IMR-90 (cell line): ENCODE results near the gene CELA2B. TPM values are rescaled to one million over a fixed set of nuclear protein-coding genes. Genes with fewer than 3 reads are reported as not detected.

Experiments used
- ATAC-seq: fragments of 200-7000 bp; cut with Tn5 transposase; 2 replicates; pipeline ENCODE4 v1.9.1; 2020; ENCODE audit warnings: low read depth, mild to moderate bottlenecking, moderate library complexity
- BruUV-seq: library from RNA; stranded (reverse); fragments of 400-500 nt; replicated peaks from 2 replicates; lab custom pipeline; 2021; lab: Mats Ljungman, UMichigan
- CTCF ChIA-PET: fragments of 300-600 bp; formaldehyde crosslinking; extraction: SDS; loops from one replicate; lab custom pipeline; 2021; ENCODE audit warnings: antibody characterized with exemption; lab: Yijun Ruan, JAX
- POLR2A ChIA-PET: fragments of 300-600 bp; sonication (Branson Sonifier 250); formaldehyde crosslinking; loops from one replicate; lab custom pipeline; 2022; ENCODE audit warnings: antibody characterized with exemption; ENCODE audit not compliant: unreplicated experiment; lab: Charles Lee
- DNase-seq: peaks from one replicate; pipeline ENCODE4 v3.0.0; 2013
- H2AFZ ChIP-seq: replicated peaks from 2 replicates; pipeline ENCODE3; 2013; ENCODE audit warnings: low read length, mild to moderate bottlenecking; ENCODE audit not compliant: poor library complexity
- H2AK5ac ChIP-seq: 2 replicates; pipeline ENCODE4 v1.6.1; 2013; ENCODE audit warnings: low read depth, low read length, inconsistent platforms
- H2AK9ac ChIP-seq: replicated peaks from 2 replicates; pipeline ENCODE3; 2013; ENCODE audit warnings: mild to moderate bottlenecking, low read depth, low read length, moderate library complexity; ENCODE audit not compliant: poor library complexity
- H2BK120ac ChIP-seq: 2 replicates; pipeline ENCODE4 v1.6.1; 2013; ENCODE audit warnings: low read depth, low read length, inconsistent platforms
- H2BK15ac ChIP-seq: 3 replicates; pipeline ENCODE4 v1.6.1; 2013; ENCODE audit warnings: low read depth, low read length, inconsistent platforms
- H2BK20ac ChIP-seq: 2 replicates; pipeline ENCODE4 v1.6.1; 2013; ENCODE audit warnings: low read depth, mild to moderate bottlenecking, inconsistent platforms, low read length, moderate library complexity
- H2BK5ac ChIP-seq: 2 replicates; pipeline ENCODE4 v1.6.1; 2013; ENCODE audit warnings: mild to moderate bottlenecking, low read depth, low read length, inconsistent platforms; ENCODE audit not compliant: poor library complexity, severe bottlenecking
- H3K14ac ChIP-seq: replicated peaks from 2 replicates; pipeline ENCODE4 v1.6.1; 2013; ENCODE audit warnings: low read depth, low read length, inconsistent platforms
- H3K18ac ChIP-seq: 2 replicates; pipeline ENCODE4 v1.6.1; 2013; ENCODE audit warnings: low read depth, low read length, control low read depth
- H3K23ac ChIP-seq: 2 replicates; pipeline ENCODE4 v1.6.1; 2013; ENCODE audit warnings: low read depth, low read length, inconsistent platforms
- H3K27ac ChIP-seq: 2 replicates; pipeline ENCODE4 v1.5.1; 2013; ENCODE audit warnings: mild to moderate bottlenecking, control low read depth, low read length; ENCODE audit not compliant: insufficient read depth
- H3K27me3 ChIP-seq: 2 replicates; pipeline ENCODE4 v1.6.1; 2013; ENCODE audit warnings: low read length; ENCODE audit not compliant: control insufficient read depth, insufficient read depth
- H3K36me3 ChIP-seq: 2 replicates; pipeline ENCODE4 v1.6.1; 2013; ENCODE audit warnings: low read length, mixed read lengths; ENCODE audit not compliant: control insufficient read depth, insufficient read depth
- H3K4ac ChIP-seq: 2 replicates; pipeline ENCODE4 v1.6.1; 2013; ENCODE audit warnings: low read depth, low read length, inconsistent platforms
- H3K4me1 ChIP-seq: 2 replicates; pipeline ENCODE4 v1.6.1; 2013; ENCODE audit warnings: low read length, mixed read lengths; ENCODE audit not compliant: control insufficient read depth, insufficient read depth
- H3K4me2 ChIP-seq: 2 replicates; pipeline ENCODE4 v1.6.1; 2013; ENCODE audit warnings: low read depth, mild to moderate bottlenecking, control low read depth, low read length, moderate library complexity
- H3K4me3 ChIP-seq: 2 replicates; pipeline ENCODE4 v1.5.1; 2013; ENCODE audit warnings: low read depth, mild to moderate bottlenecking, control low read depth, low read length, moderate library complexity; ENCODE audit not compliant: insufficient read depth
- H3K56ac ChIP-seq: 2 replicates; pipeline ENCODE4 v1.6.1; 2013; ENCODE audit warnings: low read length, inconsistent platforms; ENCODE audit not compliant: insufficient read depth; ENCODE audit errors: extremely low read depth
- H3K79me1 ChIP-seq, 2 experiments: 2 replicates each; pipeline ENCODE4 v1.6.1; 2013; ENCODE audit warnings: low read length in 2 of 2, inconsistent platforms in 1 of 2, low read depth in 1 of 2
- H3K9ac ChIP-seq: 2 replicates; pipeline ENCODE4 v1.6.1; 2013; ENCODE audit warnings: low read depth, low read length, control low read depth
- H3K9me1 ChIP-seq: 2 replicates; pipeline ENCODE4 v1.6.1; 2013; ENCODE audit warnings: low read length, inconsistent platforms; ENCODE audit not compliant: insufficient read depth
- H3K9me3 ChIP-seq: 2 replicates; pipeline ENCODE4 v1.6.1; 2013; ENCODE audit warnings: low read length; ENCODE audit not compliant: control insufficient read depth, insufficient read depth
- H4K20me1 ChIP-seq: 2 replicates; pipeline ENCODE4 v1.6.1; 2013; ENCODE audit warnings: low read length, inconsistent platforms; ENCODE audit not compliant: insufficient read depth
- H4K5ac ChIP-seq: 2 replicates; pipeline ENCODE4 v1.6.1; 2013; ENCODE audit warnings: mild to moderate bottlenecking, low read depth, low read length, control low read depth
- H4K8ac ChIP-seq, 2 experiments: 2 replicates each; pipeline ENCODE4 v1.6.1; 2013; ENCODE audit warnings: low read depth in 2 of 2, low read length in 2 of 2, control low read depth in 1 of 2, inconsistent platforms in 1 of 2
- H4K91ac ChIP-seq: 2 replicates; pipeline ENCODE4 v1.6.1; 2013; ENCODE audit warnings: low read depth, low read length, inconsistent platforms; ENCODE audit not compliant: insufficient read depth
- BHLHE40 ChIP-seq: fragments of 150-350 bp; IDR thresholded peaks from 2 replicates; pipeline ENCODE4 v1.6.1; 2016; ENCODE audit warnings: mild to moderate bottlenecking, low read depth, low read length
- CEBPB ChIP-seq: IDR thresholded peaks from 2 replicates; pipeline ENCODE4 v1.6.1; 2012; ENCODE audit warnings: low read depth, low read length, improper control_type of control experiment
- CHD1 ChIP-seq: IDR thresholded peaks from 2 replicates; pipeline ENCODE4 v1.6.1; 2012; ENCODE audit warnings: low read depth, low read length, improper control_type of control experiment
- FOS ChIP-seq: fragments of 150-350 bp; IDR thresholded peaks from 2 replicates; pipeline ENCODE4 v1.6.1; 2016; ENCODE audit warnings: low read depth, low read length
- MAFK ChIP-seq: IDR thresholded peaks from 2 replicates; pipeline ENCODE4 v1.6.1; 2012; ENCODE audit warnings: low read depth, low read length, improper control_type of control experiment
- MAZ ChIP-seq: IDR thresholded peaks from 2 replicates; pipeline ENCODE4 v1.6.1; 2012; ENCODE audit warnings: low read depth, mild to moderate bottlenecking, low read length, improper control_type of control experiment, moderate library complexity, borderline replicate concordance
- MXI1 ChIP-seq: IDR thresholded peaks from 2 replicates; pipeline ENCODE4 v1.6.1; 2012; ENCODE audit warnings: low read depth, mild to moderate bottlenecking, low read length, moderate library complexity, borderline replicate concordance
- NFE2L2 ChIP-seq: fragments of 150-350 bp; IDR thresholded peaks from 2 replicates; pipeline ENCODE4 v1.6.1; 2016; ENCODE audit warnings: low read depth, mild to moderate bottlenecking, low read length
- POLR2A ChIP-seq: IDR thresholded peaks from 2 replicates; pipeline ENCODE4 v1.6.1; 2012; ENCODE audit warnings: mild to moderate bottlenecking, low read depth, low read length
- RAD21 ChIP-seq: IDR thresholded peaks from 2 replicates; pipeline ENCODE4 v1.6.1; 2012; ENCODE audit warnings: low read length, improper control_type of control experiment
- RFX5 ChIP-seq: IDR thresholded peaks from 2 replicates; pipeline ENCODE4 v1.8.0; 2012; ENCODE audit warnings: low read depth, mild to moderate bottlenecking, low read length, moderate library complexity
- SMC3 ChIP-seq: fragments of 150-350 bp; IDR thresholded peaks from 2 replicates; pipeline ENCODE4 v1.6.1; 2016; ENCODE audit warnings: low read depth, mild to moderate bottlenecking, antibody characterized with exemption, low read length, moderate library complexity
- WGBS, 2 experiments: methylation state at CpG; one replicate each; pipeline versions ENCODE4 v1.1.5 to v1.1.7; 2013; ENCODE audit warnings: missing lambda C conversion rate in 2 of 2; ENCODE audit not compliant: insufficient read length in 1 of 2; ENCODE audit errors: extremely low coverage in 2 of 2; 5-methylcytosine and 5-hydroxymethylcytosine counted together
- dilution Hi-C: fragments of 300-500 bp; cut with HindIII; formaldehyde crosslinking; loops from one replicate; pipeline ENCODE4 v1.14.3; 2018; ENCODE audit warnings: low sequenced_read_pairs; ENCODE audit not compliant: unreplicated experiment
- in situ Hi-C: fragments of 300-500 bp; cut with MboI; formaldehyde crosslinking; loops from 3 replicates; pipeline ENCODE4 v1.14.3; 2019; ENCODE audit warnings: low sequenced_read_pairs, inconsistent platforms, mixed read lengths
- intact Hi-C: fragments of 100-400 bp; cut with micrococcal nuclease; formaldehyde crosslinking; loops from 2 replicates; pipeline ENCODE4 v1.10.0; 2022
- polyA plus RNA-seq, 3 experiments: library from polyadenylated mRNA; depleted of rRNA; stranded (reverse); fragments of >200 nt; gene quantifications; 2 replicates each; pipeline ENCODE4 v1.2.3, GENCODE V29; 2012; ENCODE audit warnings: low replicate concordance in 1 of 3
- total RNA-seq: library from RNA; depleted of rRNA; stranded (reverse); fragments of >200 nt; gene quantifications from 2 replicates; pipeline ENCODE4 v1.2.3, GENCODE V29; 2012
- TF ChIP-seq, protein P1 (sequence below): fragments of 150-350 bp; IDR thresholded peaks from 2 replicates; pipeline ENCODE4 v1.6.1; 2016; ENCODE audit warnings: low read depth, mild to moderate bottlenecking, low read length, moderate library complexity, borderline replicate concordance
- TF ChIP-seq, protein P2 (sequence below): conservative IDR thresholded peaks from 2 replicates; pipeline ENCODE4 v1.5.1; 2012; ENCODE audit warnings: mild to moderate bottlenecking, low read depth, low read length, improper control_type of control experiment
- TF ChIP-seq, protein P3 (sequence below): fragments of 150-350 bp; IDR thresholded peaks from 2 replicates; pipeline ENCODE4 v1.6.1; 2017; ENCODE audit warnings: mild to moderate bottlenecking, antibody characterized with exemption, low read length, low read depth

Gene CELA2B
- total and polyA plus RNA-seq, 2 of the 4 experiments (the other 2 are of a cell fraction), result not detected

DNA sequence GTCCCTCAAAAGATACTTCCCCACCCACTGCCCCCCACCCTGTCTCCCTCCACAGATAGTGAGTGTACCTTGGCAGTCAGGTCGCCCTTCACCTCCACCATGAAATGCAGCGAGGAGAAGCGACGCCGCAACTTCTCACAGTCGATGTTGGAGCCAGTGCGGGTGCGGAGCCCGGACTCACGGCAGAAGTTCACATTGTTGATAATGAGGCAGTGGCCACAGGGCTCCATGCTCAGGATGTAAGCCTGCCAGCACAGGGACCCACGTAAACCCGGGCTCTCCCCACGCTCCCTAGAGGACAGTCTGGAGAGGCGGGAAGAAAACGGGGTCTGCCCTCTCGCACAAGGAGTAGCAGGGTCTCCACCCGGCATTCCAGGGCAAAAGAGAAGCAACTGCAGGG, 30.9 kb downstream of the CELA2B start:
- DNase-seq, result no peak
- in situ Hi-C loops, result loop anchor here (10.0 kb wide), 1 partner anchor 192 kb away; no protein-coding TSS in a partner anchor
- Histone ChIP-seq H3K79me1 (no peaks in the 10 kb centered on the region), H3K4me1 (no peaks in the 10 kb centered on the region; the same call in 1 of the 2 replicates), H3K4me3 (no peak overlapping the region), H3K9ac (no peak overlapping the region), H4K20me1 (no peaks in the 10 kb centered on the region), H3K23ac (no peak overlapping the region), H3K4ac (no peak overlapping the region), H3K27me3 (no peaks in the 10 kb centered on the region), H4K8ac (no peak overlapping the region), H4K5ac (no peak overlapping the region), H3K36me3 (peaks cover 8% of the 10 kb centered on the region; the same call in 1 of the 2 replicates), H2BK15ac (no peak overlapping the region), H2BK20ac (no peak overlapping the region), H2AFZ (no peak overlapping the region), H2AK5ac (no peak overlapping the region), H3K9me1 (no peaks in the 10 kb centered on the region), H3K14ac (no peak overlapping the region), H2AK9ac (peak overlapping the region; percentile 37), H3K56ac (no peak overlapping the region), H2BK120ac (no peak overlapping the region), H2BK5ac (no peak overlapping the region), H3K4me2 (no peak overlapping the region), H4K91ac (no peak overlapping the region), H3K27ac (no peak overlapping the region), H3K18ac (no peak overlapping the region), H3K9me3 (no peaks in the 10 kb centered on the region)
- POLR2A ChIA-PET, result no interaction called here
- dilution Hi-C loops, result no loop called here
- TF ChIP-seq FOS (no peak), CEBPB (no peak), NFE2L2 (no peak), MXI1 (no peak), RFX5 (no peak), MAFK (no peak), CHD1 (no peak), BHLHE40 (no peak), POLR2A (no peak), RAD21 (no peak), SMC3 (no peak), MAZ (no peak)
- TF ChIP-seq, protein P1, sequence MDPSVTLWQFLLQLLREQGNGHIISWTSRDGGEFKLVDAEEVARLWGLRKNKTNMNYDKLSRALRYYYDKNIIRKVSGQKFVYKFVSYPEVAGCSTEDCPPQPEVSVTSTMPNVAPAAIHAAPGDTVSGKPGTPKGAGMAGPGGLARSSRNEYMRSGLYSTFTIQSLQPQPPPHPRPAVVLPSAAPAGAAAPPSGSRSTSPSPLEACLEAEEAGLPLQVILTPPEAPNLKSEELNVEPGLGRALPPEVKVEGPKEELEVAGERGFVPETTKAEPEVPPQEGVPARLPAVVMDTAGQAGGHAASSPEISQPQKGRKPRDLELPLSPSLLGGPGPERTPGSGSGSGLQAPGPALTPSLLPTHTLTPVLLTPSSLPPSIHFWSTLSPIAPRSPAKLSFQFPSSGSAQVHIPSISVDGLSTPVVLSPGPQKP, result no peak
- TF ChIP-seq, protein P2, sequence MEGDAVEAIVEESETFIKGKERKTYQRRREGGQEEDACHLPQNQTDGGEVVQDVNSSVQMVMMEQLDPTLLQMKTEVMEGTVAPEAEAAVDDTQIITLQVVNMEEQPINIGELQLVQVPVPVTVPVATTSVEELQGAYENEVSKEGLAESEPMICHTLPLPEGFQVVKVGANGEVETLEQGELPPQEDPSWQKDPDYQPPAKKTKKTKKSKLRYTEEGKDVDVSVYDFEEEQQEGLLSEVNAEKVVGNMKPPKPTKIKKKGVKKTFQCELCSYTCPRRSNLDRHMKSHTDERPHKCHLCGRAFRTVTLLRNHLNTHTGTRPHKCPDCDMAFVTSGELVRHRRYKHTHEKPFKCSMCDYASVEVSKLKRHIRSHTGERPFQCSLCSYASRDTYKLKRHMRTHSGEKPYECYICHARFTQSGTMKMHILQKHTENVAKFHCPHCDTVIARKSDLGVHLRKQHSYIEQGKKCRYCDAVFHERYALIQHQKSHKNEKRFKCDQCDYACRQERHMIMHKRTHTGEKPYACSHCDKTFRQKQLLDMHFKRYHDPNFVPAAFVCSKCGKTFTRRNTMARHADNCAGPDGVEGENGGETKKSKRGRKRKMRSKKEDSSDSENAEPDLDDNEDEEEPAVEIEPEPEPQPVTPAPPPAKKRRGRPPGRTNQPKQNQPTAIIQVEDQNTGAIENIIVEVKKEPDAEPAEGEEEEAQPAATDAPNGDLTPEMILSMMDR, result no peak
- TF ChIP-seq, protein P3, sequence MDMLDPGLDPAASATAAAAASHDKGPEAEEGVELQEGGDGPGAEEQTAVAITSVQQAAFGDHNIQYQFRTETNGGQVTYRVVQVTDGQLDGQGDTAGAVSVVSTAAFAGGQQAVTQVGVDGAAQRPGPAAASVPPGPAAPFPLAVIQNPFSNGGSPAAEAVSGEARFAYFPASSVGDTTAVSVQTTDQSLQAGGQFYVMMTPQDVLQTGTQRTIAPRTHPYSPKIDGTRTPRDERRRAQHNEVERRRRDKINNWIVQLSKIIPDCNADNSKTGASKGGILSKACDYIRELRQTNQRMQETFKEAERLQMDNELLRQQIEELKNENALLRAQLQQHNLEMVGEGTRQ, result no peak
- BruUV-seq, result no TSS peak
- intact Hi-C loops, result no loop called here
- CTCF ChIA-PET, result no interaction called here
- ATAC-seq, result no peak
- WGBS, 2 experiments, result 94% methylated on average over 11 of the region's 17 CpGs; no CpG with 5 or more reads in 1 of the 2 experiments
